Activated CD4-positive, alpha-beta T cell treated with anti-CD3 and anti-CD28 coated beads, Interleukin-2, amount 50 U/mL, for 24 hours (primary cell): ENCODE measurements around the gene CARHSP1.
"Not testable (repeated sequence)": the region's sequence is repeated elsewhere in the genome, so short reads cannot be mapped to it uniquely, and the experiment has no call there.

Source experiments
- DNase-seq, 2 donors: peaks; one replicate each; pipeline ENCODE4 v3.0.0-alpha.2; 2020; ENCODE audit warnings: low read depth in 1 of 2, low spot score in 1 of 2

CARHSP1 gene

GRCh38 chr16:8855972-8856371 is 12.8 kb downstream of the CARHSP1 start:
- no peak for DNase-seq

- DNase-seq: no peak
These were observed 13.6 kb downstream of the CARHSP1 start for GRCh38 chr16:8855051-8855786.

- DNase-seq: no peak
These were observed 14.4 kb downstream of the CARHSP1 start for GRCh38 chr16:8854298-8854948.

GRCh38 chr16:8853611-8854010 is 15.2 kb downstream of the CARHSP1 start:
- no peak for DNase-seq

- no peak for DNase-seq
These were observed 15.7 kb downstream of the CARHSP1 start for GRCh38 chr16:8853150-8853549.

GRCh38 chr16:8852534-8852933 is 16.3 kb downstream of the CARHSP1 start:
- no peak for DNase-seq

- no peak for DNase-seq
These were observed 16.9 kb downstream of the CARHSP1 start for GRCh38 chr16:8851761-8852403.

GRCh38 chr16:8850279-8850885 is 18.4 kb downstream of the CARHSP1 start:
- DNase-seq: no peak

- DNase-seq: no peak
These were observed 19.3 kb downstream of the CARHSP1 start for GRCh38 chr16:8849411-8850011.

GRCh38 chr16:8848939-8849391 is 19.8 kb downstream of the CARHSP1 start:
- DNase-seq: no peak

- no peak for DNase-seq
These were observed 20.4 kb downstream of the CARHSP1 start for GRCh38 chr16:8848231-8848938.

GRCh38 chr16:8847623-8848022 is 21.2 kb downstream of the CARHSP1 start:
- no peak for DNase-seq

GRCh38 chr16:8847145-8847544 is 21.7 kb downstream of the CARHSP1 start:
- DNase-seq: no peak

- DNase-seq: no peak
These were observed 22.3 kb downstream of the CARHSP1 start for GRCh38 chr16:8846401-8846932.

- no peak for DNase-seq
These were observed 23.0 kb downstream of the CARHSP1 start for GRCh38 chr16:8845699-8846298.

GRCh38 chr16:8843296-8843695 is 25.5 kb downstream of the CARHSP1 start:
- not testable (repeated sequence) for DNase-seq

GRCh38 chr16:8842016-8842415 is 26.8 kb downstream of the CARHSP1 start:
- not testable (repeated sequence) for DNase-seq

- DNase-seq: not testable (repeated sequence)
These were observed 31.2 kb downstream of the CARHSP1 start for GRCh38 chr16:8837594-8837993.

GRCh38 chr16:8836797-8837196 is 32.0 kb downstream of the CARHSP1 start:
- not testable (repeated sequence) for DNase-seq

GRCh38 chr16:8832717-8833105 is 36.1 kb downstream of the CARHSP1 start:
- no peak for DNase-seq
